Measurements from ENCODE around the gene LYPD6B.

The LYPD6B gene

DNA sequence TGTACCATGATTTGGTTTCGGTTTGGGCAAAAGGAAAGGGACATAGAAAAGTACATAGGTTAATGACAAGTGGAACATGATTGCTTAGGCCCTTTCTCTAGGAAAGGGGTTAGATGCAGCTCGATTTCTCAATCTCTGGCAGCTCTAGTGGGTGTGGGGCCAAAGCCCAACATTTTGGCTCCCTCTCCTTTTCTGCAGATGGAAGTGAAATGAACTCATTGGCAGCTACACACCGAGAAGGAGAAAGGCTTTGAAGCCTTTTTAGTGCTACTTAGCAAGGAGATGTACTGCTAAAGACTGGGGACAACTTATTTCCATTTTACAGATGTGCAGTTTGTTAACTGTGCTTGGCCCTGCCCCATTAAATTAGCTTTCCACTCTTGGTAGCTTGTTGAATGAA lies 93.8 kb downstream of the LYPD6B start:
- H3K4me3 ChIP-seq (ENCODE audit: insufficient read depth, low read length, poor library complexity, severe bottlenecking): no peak overlapping the region
- no peak for TF ChIP-seq EZH2phosphoT487 (conservative IDR thresholded peaks at IDR 0.05; ENCODE audit: low read length)
- TF ChIP-seq, protein P1, sequence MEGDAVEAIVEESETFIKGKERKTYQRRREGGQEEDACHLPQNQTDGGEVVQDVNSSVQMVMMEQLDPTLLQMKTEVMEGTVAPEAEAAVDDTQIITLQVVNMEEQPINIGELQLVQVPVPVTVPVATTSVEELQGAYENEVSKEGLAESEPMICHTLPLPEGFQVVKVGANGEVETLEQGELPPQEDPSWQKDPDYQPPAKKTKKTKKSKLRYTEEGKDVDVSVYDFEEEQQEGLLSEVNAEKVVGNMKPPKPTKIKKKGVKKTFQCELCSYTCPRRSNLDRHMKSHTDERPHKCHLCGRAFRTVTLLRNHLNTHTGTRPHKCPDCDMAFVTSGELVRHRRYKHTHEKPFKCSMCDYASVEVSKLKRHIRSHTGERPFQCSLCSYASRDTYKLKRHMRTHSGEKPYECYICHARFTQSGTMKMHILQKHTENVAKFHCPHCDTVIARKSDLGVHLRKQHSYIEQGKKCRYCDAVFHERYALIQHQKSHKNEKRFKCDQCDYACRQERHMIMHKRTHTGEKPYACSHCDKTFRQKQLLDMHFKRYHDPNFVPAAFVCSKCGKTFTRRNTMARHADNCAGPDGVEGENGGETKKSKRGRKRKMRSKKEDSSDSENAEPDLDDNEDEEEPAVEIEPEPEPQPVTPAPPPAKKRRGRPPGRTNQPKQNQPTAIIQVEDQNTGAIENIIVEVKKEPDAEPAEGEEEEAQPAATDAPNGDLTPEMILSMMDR (IDR thresholded peaks at IDR 0.05; ENCODE audit: insufficient read depth, low read length, poor library complexity, severe bottlenecking): no peak
- no peaks in the 10 kb centered on the region for H3K9me3 ChIP-seq (ENCODE audit: insufficient read depth, low read length)
- peaks cover 4% of the 10 kb centered on the region; the same call in 1 of the 2 replicates for H3K79me2 ChIP-seq (ENCODE audit: insufficient read depth, low read length)
- no peaks in the 10 kb centered on the region for H3F3A ChIP-seq (ENCODE audit: insufficient read depth)
- no peaks in the 10 kb centered on the region for H3K36me3 ChIP-seq (ENCODE audit: low read length)
- H3K27me3 ChIP-seq (ENCODE audit: low read length): no peaks in the 10 kb centered on the region
- H4K20me1 ChIP-seq (ENCODE audit: low read depth, low read length): no peaks in the 10 kb centered on the region; the same call in 1 of the 2 replicates
- no peak overlapping the region for H3K9ac ChIP-seq (ENCODE audit: low read length)
- no peaks in the 10 kb centered on the region for H3K9me2 ChIP-seq (replicated peaks; ENCODE audit: insufficient read depth, low read length)
- H3K4me2 ChIP-seq (ENCODE audit: low read depth, low read length, poor library complexity, severe bottlenecking): no peak overlapping the region
- H3K27ac ChIP-seq (ENCODE audit: low read depth, low read length): no peak overlapping the region
- H2AFZ ChIP-seq (ENCODE audit: low read depth, low read length, severe bottlenecking): no peak overlapping the region

DNA sequence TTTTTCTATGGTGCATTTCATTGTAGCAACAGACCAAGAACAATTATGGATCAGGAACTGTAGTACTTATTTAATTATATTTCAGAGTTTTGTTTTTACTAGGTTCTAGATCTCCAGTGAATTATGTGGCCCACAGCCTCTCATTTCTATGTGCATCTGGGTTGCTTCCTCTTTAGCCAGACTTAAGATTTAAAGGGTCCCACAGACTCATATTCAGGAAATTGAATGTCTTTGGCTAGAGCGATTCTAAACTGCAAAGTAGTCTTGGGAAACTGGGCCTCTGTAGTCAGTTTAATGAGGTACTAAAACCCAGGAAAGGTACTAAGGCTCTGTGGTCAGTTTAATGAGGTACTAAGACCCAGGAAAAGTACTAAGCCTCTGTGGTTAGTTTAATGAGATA lies 94.4 kb downstream of the LYPD6B start:
- Histone ChIP-seq H3K36me3 (ENCODE audit: low read length) (peaks cover 2% of the 10 kb centered on the region; the same call in 1 of the 2 replicates), H3K9ac (ENCODE audit: low read length) (no peak overlapping the region), H2AFZ (ENCODE audit: low read depth, low read length, severe bottlenecking) (no peak overlapping the region), H3K4me2 (ENCODE audit: low read depth, low read length, poor library complexity, severe bottlenecking) (no peak overlapping the region), H3K9me2 (replicated peaks; ENCODE audit: insufficient read depth, low read length) (no peaks in the 10 kb centered on the region), H4K20me1 (ENCODE audit: low read depth, low read length) (no peaks in the 10 kb centered on the region; the same call in 1 of the 2 replicates), H3K27me3 (ENCODE audit: low read length) (no peaks in the 10 kb centered on the region), H3F3A (ENCODE audit: insufficient read depth) (no peaks in the 10 kb centered on the region), H3K79me2 (ENCODE audit: insufficient read depth, low read length) (peaks cover 4% of the 10 kb centered on the region; the same call in 1 of the 2 replicates), H3K27ac (ENCODE audit: low read depth, low read length) (no peak overlapping the region), H3K4me3 (ENCODE audit: insufficient read depth, low read length, poor library complexity, severe bottlenecking) (no peak overlapping the region), H3K9me3 (ENCODE audit: insufficient read depth, low read length) (no peaks in the 10 kb centered on the region)
- TF ChIP-seq, protein P1 (IDR thresholded peaks at IDR 0.05; ENCODE audit: insufficient read depth, low read length, poor library complexity, severe bottlenecking): no peak
- no peak for TF ChIP-seq EZH2phosphoT487 (conservative IDR thresholded peaks at IDR 0.05; ENCODE audit: low read length)

DNA sequence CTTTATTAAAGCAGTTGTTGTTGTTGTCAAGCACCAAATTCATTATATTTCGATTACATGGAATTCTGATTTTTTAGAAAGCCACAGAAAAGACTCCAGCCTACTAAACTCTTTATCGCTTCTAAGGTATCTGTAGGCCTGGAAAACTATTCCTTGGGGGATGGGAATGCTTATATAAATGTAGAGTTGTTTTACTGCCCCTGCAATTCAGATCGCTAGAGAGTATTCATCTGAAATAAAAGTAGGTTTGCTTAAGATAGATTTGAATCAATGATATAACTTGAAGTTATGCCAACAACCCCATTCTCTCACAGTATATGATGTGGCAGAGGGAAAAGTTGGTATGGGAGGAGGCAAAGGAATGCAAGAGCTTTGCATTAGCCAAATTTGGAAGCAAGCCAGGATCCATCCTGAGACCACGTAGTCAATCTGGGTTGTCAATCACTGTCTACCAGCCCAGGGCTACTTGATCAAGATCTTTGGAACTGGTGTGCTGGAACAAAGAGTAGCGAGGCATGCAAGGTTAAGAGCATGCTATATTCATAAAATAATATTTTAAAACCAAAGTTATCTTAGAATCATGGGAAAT lies 95.9 kb downstream of the LYPD6B start:
- H3K27ac ChIP-seq (ENCODE audit: low read depth, low read length): no peak overlapping the region
- H4K20me1 ChIP-seq (ENCODE audit: low read depth, low read length): no peaks in the 10 kb centered on the region
- no peak overlapping the region for H2AFZ ChIP-seq (ENCODE audit: low read depth, low read length, severe bottlenecking)
- TF ChIP-seq, protein P1 (IDR thresholded peaks at IDR 0.05; ENCODE audit: insufficient read depth, low read length, poor library complexity, severe bottlenecking): no peak
- no peak for TF ChIP-seq EZH2phosphoT487 (conservative IDR thresholded peaks at IDR 0.05; ENCODE audit: low read length)
- H3F3A ChIP-seq (ENCODE audit: insufficient read depth): no peaks in the 10 kb centered on the region
- no peaks in the 10 kb centered on the region for H3K27me3 ChIP-seq (ENCODE audit: low read length)
- peaks cover 6% of the 10 kb centered on the region; the same call in 1 of the 2 replicates for H3K36me3 ChIP-seq (ENCODE audit: low read length)
- H3K9me3 ChIP-seq (ENCODE audit: insufficient read depth, low read length): no peaks in the 10 kb centered on the region
- no peaks in the 10 kb centered on the region for H3K9me2 ChIP-seq (replicated peaks; ENCODE audit: insufficient read depth, low read length)
- H3K4me2 ChIP-seq (ENCODE audit: low read depth, low read length, poor library complexity, severe bottlenecking): no peak overlapping the region
- peaks cover 4% of the 10 kb centered on the region; the same call in 1 of the 2 replicates for H3K79me2 ChIP-seq (ENCODE audit: insufficient read depth, low read length)
- H3K4me3 ChIP-seq (ENCODE audit: insufficient read depth, low read length, poor library complexity, severe bottlenecking): no peak overlapping the region
- H3K9ac ChIP-seq (ENCODE audit: low read length): no peak overlapping the region
